ENCODE results near the gene PRRT3.
"Not testable (repeated sequence)": the region's sequence is repeated elsewhere in the genome, so short reads cannot be mapped to it uniquely, and the experiment has no call there.

PRRT3 gene

GRCh38 chr3:9898467-9899241, 53.6 kb downstream of the PRRT3 start:
- DNase-seq (ENCODE audit: low read depth), result peak; percentile 37

DNA sequence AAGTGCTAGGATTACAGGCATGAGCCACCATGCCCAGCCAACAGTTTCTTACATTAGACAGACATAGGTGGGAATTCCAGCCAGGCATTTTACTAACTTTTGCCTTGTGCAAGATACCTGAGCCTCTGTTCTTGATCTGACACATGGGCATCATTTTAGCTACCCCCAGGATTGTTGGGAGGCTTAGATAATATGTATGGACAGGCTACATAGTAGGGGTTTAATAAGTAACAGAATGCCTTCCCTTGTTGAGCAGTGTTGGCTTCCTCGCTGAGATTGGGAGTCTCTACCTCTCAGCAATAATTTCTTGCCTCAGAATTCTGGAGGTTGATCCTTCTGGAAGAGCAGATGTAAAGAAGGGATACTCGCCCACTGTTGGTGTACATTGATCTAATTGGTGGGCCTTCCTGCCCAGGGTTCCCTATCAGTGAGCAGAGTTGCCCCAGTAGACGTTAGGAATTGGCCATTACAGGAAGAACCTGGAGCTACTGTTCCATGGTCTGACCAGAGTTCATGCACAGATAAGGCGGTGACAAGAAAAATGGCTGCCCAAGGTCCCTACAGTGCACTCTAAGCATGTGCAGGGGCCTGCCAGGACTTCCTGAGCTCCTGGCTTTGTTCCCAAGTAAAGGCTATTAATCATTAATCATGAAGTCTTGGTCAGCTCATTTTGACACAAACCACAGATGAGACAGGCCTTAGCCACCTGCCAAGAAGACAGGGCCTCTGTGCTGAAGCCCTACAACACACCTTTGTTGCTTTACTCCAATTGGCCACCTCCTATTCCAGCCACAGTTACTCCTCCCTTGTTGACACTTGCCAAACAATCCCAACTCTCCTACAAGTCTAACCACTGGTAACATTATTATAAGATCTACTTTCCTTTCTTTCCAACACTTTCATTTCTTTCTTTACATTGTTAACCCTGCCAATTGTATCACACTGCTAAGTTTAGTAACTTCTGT, 54.5 kb downstream of the PRRT3 start:
- DNase-seq (ENCODE audit: low read depth), result peak; percentile 74

GRCh38 chr3:9896755-9897407, 55.3 kb downstream of the PRRT3 start:
- peak; percentile 78 for DNase-seq (ENCODE audit: low read depth)

- not testable (repeated sequence) for DNase-seq (ENCODE audit: low read depth)
Observed at GRCh38 chr3:9895715-9896114, 56.5 kb downstream of the PRRT3 start.
